GM18873 (cell line): Measurements from ENCODE around the gene DPP6.
"Not testable (repeated sequence)": the region's sequence is repeated elsewhere in the genome, so short reads cannot be mapped to it uniquely, and the experiment has no call there.

Experiments used
- ATAC-seq: cut with Tn5 transposase; IDR thresholded peaks from one replicate; pipeline ENCODE4 v1.9.1; 2021; ENCODE audit warnings: mild to moderate bottlenecking, moderate library complexity, moderate number of reproducible peaks; ENCODE audit not compliant: unreplicated experiment, low FRiP score

Gene DPP6

DNA sequence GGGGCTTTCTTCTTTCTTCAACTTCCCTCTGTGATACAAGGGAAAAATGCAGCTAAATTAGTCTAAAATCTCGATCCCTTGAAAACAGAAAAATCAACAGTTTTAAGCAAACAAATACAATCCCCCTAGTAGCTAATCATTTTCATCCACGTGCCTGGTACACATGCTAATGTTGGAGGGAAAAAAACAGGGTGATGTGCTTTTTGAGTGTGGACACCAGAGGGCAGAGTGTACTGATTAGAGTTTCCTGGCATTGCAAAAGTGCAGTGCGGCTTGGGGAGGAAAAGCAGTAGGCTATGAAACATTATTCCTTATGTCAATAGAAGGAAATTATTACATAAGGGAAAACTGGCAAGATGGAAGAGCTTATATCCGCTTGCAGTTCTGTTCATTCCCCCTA is 19.6 kb downstream of the DPP6 start:
- not testable (repeated sequence) for ATAC-seq

GRCh38 chr7:154072395-154073181 is 20.4 kb downstream of the DPP6 start:
- not testable (repeated sequence) for ATAC-seq

GRCh38 chr7:154078523-154078922 is 26.3 kb downstream of the DPP6 start:
- ATAC-seq = not testable (repeated sequence)

- ATAC-seq = not testable (repeated sequence)
Measured at GRCh38 chr7:154080249-154080648, 28.1 kb downstream of the DPP6 start.

- not testable (repeated sequence) for ATAC-seq
Measured at GRCh38 chr7:154087037-154087725, 35.0 kb downstream of the DPP6 start.

DNA sequence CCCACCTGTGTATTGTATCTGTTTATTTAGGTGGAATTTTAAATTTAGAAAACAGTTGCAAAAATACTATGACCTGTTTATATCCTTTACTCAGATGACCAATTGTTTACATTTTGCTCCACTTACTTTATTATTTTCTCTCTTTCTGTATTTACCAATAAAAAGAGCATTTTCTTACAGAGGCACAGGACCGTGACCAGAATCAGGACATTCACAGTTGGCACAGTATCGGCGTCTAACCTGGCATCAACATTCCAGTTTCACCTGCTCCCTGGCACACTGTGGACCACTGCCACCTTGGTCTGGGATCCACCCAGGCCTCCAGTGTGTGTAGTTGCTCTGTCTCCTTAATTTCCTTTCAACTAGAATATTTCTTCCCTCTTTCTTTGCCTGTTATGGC is 39.9 kb downstream of the DPP6 start:
- ATAC-seq = not testable (repeated sequence)

DNA sequence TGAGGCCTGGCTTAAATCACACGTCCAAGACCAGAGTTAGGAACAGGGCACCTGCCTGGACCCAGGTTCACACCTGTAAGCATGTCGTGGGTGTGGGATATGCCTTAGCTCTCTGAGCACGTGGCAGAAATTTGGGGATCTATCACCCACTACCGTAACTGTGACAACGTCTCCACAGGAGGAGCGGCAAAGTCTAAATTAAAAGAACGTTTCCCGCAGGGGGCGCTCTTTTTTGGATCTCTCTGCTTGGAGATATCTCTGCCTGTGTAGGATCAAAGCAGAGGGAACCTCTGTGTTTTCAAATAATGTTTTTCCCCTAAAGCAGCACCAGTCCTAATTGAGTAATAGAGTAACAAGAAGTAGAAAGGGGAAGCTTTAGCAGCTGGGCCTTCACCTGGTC is 43.0 kb downstream of the DPP6 start:
- not testable (repeated sequence) for ATAC-seq

DNA sequence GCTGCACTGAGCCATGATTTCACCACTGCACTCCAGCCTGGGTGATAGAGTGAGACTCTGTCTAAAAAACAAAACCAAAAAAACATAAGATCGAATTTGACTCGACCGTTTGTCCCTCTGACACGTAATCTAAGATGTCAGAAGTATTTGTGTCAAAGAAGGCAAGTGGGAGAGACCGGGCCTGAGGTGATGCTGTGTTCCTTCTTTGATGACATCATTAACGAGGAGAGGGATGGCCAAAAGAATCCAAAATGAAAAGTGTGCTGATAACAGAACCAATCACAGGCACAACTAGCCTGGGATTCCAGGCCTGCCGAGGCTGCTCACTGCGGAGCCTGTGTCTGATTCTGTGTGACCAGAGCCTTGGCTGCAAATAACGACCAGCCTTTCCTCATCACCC is 52.9 kb downstream of the DPP6 start:
- ATAC-seq = not testable (repeated sequence)

GRCh38 chr7:154109615-154110014 is 57.4 kb downstream of the DPP6 start:
- not testable (repeated sequence) for ATAC-seq

- ATAC-seq = not testable (repeated sequence)
Measured at GRCh38 chr7:154113732-154114351, 61.6 kb downstream of the DPP6 start.

DNA sequence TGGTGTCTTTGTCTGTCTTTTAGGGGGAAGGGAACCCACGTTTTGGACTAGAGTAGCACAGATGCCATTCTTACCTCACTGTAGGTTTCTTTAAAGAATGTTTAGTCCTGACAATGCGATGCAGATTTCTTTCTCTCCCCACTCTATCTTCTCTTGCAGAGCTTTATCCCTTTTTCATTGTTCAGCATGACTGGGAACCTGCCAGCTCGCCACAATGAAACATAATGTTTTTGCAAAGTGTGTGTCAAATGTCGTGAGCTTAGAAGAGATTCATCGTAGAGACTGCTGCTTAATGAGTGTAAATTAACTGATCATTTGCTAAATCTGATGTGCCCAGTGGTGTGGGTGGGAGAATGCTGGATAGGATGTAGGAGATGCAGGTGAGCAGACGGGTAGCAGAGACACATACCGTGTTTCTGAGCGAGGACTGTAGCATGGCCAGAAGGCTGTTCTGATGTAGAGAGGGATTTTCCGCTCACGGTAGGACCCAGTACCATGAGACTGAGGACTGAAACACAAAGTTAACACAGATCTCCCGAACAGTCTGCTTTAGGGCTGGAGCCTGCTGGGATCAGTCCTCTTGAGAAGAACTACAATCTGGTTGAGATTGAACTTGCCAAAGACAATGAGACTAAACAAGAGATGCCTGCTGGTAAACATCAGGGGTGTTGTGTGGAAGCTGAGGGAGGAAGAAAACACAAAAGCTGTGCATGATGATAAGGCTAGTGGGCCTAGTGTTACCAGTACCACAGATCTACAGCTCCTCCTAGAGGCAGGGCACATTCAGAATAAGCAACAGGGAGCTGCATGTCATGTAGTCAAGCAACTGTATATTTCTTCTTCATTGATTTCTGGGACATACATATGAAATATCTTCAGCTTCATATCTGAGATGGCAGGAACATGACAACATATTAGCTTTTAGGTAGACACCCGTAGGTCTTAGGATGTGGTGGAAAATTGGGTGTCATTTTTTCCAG is 65.5 kb downstream of the DPP6 start:
- not testable (repeated sequence) for ATAC-seq

GRCh38 chr7:154120825-154121224 is 68.6 kb downstream of the DPP6 start:
- not testable (repeated sequence) for ATAC-seq

- ATAC-seq = not testable (repeated sequence)
Measured at GRCh38 chr7:154122720-154123119, 70.5 kb downstream of the DPP6 start.

DNA sequence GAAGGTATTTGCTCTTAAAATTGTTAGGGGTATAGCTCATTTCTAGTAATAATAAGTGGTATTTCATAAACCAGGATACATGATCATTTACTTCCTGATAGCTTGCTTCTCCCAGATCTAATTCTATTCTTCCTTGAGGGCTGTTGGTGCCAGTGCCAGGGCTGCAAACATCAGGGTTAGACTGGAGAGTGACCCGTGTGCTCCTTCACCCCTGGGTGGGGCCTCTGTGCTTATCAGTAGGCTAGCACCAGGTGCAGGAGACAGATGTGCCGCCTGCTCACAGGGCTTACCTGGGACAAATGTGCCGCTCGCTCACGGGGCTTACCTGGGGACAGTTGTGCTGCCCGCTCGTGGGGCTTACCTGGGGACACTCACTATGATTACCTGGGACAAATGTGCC is 71.2 kb downstream of the DPP6 start:
- ATAC-seq = not testable (repeated sequence)

DNA sequence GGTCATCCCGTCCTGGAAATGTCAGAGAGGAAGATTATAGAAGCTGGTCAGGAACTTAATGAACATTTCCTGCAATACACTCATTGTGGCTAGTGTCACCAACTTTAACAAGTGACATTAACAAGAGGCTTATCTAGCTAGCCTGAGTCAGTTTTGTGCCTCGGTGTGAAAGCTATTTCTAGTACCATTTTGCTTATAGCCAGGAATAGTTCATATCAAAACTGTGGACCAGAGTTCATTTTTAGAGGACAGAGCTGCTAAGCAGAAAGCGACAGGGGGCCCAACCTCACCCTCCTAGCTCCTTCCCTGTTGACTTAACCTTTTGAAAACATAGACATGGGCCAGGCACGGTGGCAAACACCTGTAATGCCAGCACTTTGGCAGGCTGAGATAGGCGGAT is 76.9 kb downstream of the DPP6 start:
- not testable (repeated sequence) for ATAC-seq

DNA sequence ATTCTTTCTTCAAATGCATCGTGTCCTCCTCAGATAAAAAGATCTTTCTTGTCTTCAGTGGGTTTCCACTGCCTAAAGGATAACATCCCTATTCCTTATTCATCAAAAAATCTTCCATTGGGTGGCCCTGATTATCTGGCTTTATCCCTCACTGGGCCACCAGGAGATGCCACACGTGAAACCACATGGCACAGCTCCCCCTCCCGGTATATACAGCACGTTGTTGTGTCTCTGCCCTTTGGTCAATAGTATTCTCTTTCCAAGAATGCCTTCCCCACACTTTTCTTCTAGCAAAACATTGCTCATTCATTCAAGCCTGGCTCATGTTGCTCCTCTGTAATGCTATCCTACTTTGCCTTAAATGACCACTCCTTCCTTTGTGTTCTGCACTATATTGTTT is 80.4 kb downstream of the DPP6 start:
- ATAC-seq = not testable (repeated sequence)

DNA sequence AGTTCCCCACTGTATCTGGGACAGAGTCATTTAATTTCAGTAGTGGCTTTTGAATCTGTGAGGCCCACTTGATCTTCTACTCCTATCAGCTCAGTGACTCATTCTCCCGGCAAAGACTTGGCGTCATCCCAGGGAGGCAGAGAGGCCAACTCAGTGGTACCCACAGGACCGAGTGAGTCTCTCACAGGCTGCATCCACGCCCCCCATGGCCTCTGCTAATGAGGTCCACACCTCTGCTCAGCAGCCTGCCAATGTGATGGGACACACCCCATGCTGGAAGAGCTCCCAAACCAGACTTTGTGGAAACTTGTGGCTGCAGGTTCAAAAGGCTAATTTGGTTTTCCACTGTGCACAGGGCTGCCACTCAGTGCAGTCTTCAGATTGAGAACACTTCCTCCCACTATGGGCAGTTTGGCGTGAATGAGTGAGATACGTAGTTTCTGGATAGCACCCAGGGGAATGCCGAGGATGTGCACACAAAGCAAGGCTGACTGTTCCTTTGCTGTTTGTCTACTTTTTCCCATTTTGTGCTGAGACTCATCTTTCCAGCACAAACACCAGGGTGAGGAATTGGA is 81.6 kb downstream of the DPP6 start:
- not testable (repeated sequence) for ATAC-seq

DNA sequence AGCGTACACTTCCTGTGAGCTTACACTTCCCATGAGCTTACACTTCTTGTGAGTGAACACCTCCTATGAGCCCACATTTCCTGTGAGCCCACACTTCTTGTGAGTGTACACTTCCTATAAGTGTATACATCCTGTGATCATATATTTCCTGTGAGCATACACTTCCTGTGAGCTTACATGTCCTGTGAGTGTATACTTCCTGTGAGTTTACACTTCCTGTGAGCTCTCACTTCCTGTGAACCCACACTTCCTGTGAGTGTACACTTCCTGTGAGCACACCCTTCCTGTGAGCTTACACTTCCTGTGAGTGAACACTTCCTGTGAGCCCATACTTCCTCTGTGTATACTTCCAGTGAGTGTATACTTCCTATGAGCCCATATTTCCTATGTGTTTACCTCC is 82.5 kb downstream of the DPP6 start:
- not testable (repeated sequence) for ATAC-seq

DNA sequence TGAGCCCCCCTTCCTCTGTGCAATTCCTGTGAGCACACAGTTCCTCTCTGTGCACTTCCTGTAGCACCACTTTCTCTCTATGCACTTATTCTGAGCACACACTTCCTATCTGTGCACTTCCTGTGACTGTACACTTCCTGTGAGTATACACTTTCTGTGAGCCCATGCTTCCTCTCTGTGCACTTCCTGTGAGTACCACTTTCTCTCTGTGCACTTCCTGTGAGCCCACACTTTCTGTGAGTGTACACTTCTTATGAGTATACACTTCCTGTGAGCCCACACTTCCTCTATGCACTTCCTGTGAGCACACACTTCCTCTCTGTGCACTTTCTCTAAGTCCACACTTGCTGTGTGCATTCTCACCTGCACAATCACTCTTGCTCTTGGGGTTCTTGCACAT is 83.4 kb downstream of the DPP6 start:
- not testable (repeated sequence) for ATAC-seq
